GM19240 (cell line): ENCODE measurements around the gene TMEM164.
A peak's percentile ranks its signal among the peaks of the same experiment; 100 is the strongest.

Experiments
- DNase-seq: peaks from one replicate; pipeline ENCODE4 v3.0.0; 2011; ENCODE audit warnings: low spot score; ENCODE audit not compliant: insufficient read length

Gene TMEM164

GRCh38 chrX:110162867-110163266, 160.0 kb downstream of the TMEM164 start:
- DNase-seq, result no peak

GRCh38 chrX:110163488-110163887, 160.6 kb downstream of the TMEM164 start:
- DNase-seq, result no peak

GRCh38 chrX:110167952-110168451, 165.1 kb downstream of the TMEM164 start:
- DNase-seq, result peak; percentile 23

DNA sequence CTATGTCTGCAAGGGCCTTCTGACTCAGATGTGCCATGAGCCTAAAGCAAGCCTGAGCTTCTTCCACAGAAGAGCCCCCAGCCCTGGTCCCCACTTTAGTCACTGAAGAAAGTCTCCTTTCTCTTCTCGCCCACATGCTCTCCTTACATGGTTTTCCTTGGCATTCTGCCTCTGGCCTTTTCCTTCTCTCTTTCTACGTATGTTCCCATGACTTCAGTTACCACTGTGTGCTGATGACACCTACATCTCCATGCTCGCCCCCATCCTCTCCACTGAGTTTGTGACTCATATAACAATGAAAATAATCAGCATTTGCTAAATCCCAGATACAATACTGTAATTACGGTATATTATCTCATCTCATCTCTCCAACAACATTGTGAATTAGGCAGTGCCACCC, 165.7 kb downstream of the TMEM164 start:
- DNase-seq, result no peak

GRCh38 chrX:110170029-110170428, 167.1 kb downstream of the TMEM164 start:
- no peak for DNase-seq

DNA sequence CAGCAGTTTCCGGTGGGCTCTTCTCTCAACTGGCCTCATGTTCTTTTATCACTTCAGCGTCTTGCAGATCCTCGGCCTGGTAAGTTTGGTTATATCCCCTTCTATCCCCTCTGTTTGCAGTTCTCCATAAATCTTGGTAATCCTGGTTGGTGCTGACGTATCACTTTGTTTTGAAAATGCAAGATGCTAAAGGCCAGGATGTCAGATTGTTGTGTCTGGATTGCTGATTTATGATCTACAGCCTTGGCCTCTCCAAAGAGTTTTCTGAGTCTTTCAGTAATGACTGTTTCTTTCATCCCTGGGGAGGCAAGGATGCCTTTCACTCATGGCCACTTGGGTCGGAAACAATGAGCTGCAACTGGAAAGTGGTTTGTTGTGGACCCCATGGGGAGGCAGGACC, 168.5 kb downstream of the TMEM164 start:
- no peak for DNase-seq

- DNase-seq, result peak; percentile 53
Observed at GRCh38 chrX:110172215-110172614, 169.3 kb downstream of the TMEM164 start.

DNA sequence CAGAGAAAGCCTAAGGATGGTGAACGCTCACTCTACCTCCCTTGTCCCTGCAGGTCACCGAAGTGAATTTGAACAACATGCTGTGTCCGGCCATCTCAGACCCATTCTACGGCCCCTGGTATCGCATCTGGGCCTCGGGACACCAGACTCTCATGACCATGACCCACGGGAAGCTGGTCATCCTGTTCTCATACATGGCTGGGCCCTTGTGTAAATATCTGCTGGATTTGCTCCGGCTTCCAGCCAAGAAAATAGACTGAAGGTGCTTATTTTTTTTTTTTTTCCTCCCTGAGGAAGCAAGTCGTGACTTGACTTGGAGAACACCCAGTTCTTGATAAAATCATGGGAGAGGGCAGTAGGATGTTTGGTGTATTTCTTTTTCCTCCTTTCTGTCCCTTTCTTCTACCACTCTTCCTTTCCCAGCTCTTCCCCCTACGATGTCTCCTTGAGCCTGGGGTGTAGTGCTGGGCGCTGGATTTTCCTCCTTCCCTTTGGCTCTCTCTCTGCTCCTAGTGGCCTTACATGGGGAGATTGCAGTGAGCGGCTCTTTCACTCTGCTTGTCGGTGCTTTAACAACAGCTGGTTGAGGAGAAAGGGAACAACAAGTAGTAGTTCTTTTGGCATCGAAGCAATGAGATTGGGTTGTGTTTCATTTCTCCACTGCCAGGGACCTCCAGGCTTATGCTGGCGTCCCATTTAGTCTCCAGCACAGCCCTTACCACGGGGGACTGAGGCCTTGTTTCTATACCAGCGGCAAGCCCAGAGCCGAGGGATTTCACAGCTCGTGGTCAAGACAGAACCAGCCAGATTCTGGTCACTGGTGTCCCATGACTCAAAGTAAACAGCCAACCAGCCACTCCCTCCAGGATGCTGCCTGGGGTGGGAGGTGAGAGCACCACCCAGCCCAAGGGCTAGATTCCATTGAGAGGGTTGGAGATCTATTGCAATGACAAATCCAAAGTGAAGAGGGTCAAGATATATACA, 170.6 kb downstream of the TMEM164 start:
- no peak for DNase-seq

- no peak for DNase-seq
Observed at GRCh38 chrX:110175146-110175545, 172.2 kb downstream of the TMEM164 start.

GRCh38 chrX:110175696-110176095, 172.8 kb downstream of the TMEM164 start:
- no peak for DNase-seq

DNA sequence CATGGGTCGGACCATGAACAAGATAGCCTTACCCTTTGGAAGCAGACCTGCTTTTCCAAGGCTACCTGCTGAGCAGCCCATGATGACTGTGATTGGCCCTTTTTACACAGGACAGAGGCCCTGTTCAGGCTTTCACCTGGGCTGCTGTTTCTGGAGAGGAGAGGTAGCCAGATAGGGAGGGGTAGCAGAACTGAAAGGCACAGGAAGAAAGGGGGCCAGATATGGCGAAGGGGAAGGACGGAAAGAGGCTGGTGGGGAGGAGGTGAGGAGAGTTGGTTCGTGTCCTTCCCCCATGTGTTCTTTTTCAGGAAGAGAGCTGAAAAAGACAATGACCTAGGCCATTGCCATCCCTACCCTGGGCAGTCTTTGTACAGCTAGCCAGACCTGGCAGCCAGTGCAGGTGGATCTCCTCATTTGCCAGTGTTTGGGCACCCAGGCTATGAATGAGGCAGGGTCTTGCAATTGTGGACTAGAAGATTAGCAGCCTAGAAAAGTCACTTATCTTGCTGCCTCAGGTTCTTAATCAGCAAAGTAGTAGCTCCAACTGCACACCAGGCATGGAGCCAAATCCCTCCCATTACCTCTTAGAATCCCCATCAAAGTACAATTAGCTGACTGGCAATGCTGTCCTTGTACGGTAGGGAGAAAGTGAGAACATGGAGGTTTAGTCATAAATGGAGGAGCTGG, 175.4 kb downstream of the TMEM164 start:
- DNase-seq, result no peak

DNA sequence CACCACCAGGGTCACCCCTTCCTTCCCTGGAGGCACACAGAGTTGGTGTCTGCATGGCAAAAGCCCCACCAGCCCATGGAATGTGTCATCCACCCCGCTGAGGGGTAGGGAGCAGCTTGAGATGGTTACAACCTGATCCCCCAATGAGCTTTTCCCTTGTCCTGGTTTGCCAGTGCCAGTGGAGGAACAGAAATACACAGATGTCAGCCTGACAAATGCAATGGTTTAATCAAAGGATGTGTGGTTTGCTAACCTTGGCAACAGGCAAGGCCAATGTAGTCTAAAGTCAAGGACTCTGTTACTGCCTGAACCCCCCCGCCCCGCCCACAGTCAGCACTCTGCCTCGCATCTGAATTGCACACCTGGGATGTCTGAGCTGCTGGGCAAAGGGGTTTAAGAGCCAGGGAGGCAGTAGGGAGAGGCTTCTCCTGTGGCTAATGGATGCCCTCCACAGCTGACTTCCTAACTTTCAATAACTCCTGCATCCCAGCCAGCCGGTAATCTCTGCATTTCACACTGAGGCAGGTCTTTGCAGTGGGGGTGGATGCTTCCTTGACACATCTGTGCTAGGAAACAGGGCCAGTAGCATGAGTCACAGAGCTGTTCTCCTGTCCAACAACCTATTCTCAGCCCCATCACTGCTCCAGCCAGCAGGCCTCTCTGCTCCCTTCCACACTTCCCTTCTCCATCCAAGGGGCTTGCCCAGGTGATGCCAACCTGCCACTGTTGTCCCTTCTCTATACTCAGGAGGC, 177.4 kb downstream of the TMEM164 start:
- DNase-seq, result no peak

DNA sequence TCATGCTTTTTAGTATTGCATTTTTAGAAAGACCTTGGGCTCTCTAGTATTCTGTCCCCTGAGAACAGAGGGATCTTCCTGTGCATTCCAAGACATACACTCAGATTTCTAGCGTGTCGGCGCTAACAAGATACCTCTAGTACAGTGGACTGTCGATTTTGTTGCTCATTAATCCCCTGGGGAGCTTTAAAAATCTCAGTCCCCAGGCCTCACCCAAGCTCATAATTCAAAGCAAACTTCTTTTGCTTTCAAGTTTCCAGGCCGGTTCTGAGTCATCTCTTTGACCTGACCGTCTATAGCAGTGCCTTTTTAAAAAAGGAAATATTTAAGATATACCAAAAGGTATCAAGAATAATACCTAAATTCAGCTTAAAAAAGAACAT, 178.0 kb downstream of the TMEM164 start:
- DNase-seq, result no peak

GRCh38 chrX:110181459-110182137, 178.7 kb downstream of the TMEM164 start:
- DNase-seq, result no peak

GRCh38 chrX:110182362-110182761, 179.4 kb downstream of the TMEM164 start:
- DNase-seq, result no peak

- DNase-seq, result no peak
Observed at GRCh38 chrX:110182865-110183264, 180.0 kb downstream of the TMEM164 start.

DNA sequence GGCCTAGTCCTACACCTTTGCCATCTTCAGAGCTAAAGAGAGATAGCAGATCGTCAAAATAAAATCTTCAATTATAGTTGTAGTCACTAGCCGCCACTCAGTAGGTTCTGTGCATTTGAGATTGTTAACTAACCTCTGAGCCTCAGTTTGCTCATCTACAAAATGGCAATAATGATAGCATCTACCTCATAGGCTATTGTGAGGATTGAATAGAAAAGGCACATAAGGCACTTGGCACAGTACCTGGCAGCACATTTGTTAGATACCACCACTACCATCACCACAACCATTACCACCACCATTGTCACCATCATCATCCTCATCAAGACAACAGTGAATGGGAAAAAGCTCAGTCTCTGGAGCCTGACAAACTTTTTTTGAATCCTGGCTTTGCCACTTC, 180.4 kb downstream of the TMEM164 start:
- DNase-seq, result no peak

- no peak for DNase-seq
Observed at GRCh38 chrX:110188701-110189558, 186.0 kb downstream of the TMEM164 start.

GRCh38 chrX:110192516-110192915, 189.6 kb downstream of the TMEM164 start:
- no peak for DNase-seq

DNA sequence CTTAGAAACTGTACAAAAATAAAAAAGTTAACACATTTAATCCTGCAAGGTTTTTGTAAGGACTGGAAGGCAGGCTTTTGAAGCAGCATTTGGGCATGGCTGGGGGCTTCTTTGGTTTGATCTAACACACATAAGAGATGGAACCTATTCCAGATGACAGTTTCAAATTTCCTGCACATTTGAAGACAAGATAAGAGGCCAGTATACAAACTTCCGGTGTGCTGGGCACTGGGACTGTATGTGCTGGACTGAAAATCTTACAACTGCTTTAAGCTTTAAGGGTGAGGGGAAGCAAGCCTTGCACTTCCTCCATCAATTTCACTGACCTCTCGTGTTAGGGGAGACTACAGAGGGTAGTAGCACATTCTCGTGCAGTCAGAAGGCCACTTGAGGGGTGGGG, 192.1 kb downstream of the TMEM164 start:
- no peak for DNase-seq
